ENCODE measurements around the gene RPA1.
A peak's percentile ranks its signal among the peaks of the same experiment; 100 is the strongest.

RPA1 gene

DNA sequence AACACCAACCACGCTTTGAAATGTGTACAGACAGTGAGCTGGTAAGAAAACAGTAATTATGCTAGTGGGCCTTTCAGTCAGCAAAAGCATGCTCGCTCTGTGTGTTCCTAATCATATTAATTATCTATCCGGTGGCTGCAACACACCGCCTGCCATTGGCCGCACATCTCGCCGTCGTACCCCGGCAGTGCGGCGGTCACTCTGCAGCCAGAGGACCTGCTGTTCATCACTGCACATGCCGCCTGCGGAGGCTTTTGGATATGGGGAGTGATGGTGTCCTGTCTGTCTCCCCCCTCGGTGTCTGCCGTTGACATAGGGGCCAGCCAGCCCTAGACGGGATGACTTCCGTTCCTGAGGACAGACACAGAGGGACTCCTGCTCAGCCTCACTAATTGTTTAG lies 68.5 kb downstream of the RPA1 start:
- DNase-seq (ENCODE audit: low read depth), result no peak
- no peak overlapping the region for H3K4me3 ChIP-seq (ENCODE audit: low read depth, low read length)
- TF ChIP-seq, protein P1, sequence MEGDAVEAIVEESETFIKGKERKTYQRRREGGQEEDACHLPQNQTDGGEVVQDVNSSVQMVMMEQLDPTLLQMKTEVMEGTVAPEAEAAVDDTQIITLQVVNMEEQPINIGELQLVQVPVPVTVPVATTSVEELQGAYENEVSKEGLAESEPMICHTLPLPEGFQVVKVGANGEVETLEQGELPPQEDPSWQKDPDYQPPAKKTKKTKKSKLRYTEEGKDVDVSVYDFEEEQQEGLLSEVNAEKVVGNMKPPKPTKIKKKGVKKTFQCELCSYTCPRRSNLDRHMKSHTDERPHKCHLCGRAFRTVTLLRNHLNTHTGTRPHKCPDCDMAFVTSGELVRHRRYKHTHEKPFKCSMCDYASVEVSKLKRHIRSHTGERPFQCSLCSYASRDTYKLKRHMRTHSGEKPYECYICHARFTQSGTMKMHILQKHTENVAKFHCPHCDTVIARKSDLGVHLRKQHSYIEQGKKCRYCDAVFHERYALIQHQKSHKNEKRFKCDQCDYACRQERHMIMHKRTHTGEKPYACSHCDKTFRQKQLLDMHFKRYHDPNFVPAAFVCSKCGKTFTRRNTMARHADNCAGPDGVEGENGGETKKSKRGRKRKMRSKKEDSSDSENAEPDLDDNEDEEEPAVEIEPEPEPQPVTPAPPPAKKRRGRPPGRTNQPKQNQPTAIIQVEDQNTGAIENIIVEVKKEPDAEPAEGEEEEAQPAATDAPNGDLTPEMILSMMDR (conservative IDR thresholded peaks at IDR 0.05; ENCODE audit: low read depth, low read length), result no peak

DNA sequence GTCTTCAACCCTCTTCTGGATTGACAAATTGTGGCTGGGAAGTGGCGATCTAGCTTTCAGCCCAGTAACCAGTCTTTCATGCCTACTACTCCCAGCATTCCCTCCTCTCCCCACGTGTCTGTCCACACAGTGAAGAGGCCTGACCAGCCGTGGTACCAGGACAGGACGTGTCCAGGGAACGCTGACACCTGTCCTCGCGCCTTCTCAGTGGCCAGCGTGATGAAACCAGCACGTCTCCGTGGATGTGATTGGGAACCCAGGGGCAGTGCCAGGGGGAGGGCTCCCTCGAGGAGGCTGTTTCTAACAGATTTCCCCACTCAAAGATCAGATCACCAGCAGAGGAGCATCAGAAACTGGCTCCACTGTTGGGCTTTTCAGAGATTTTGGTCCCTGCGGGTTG lies 69.1 kb downstream of the RPA1 start:
- TF ChIP-seq, protein P1 (conservative IDR thresholded peaks at IDR 0.05; ENCODE audit: low read depth, low read length), result no peak
- no peak overlapping the region for H3K4me3 ChIP-seq (ENCODE audit: low read depth, low read length)
- DNase-seq (ENCODE audit: low read depth), result no peak

DNA sequence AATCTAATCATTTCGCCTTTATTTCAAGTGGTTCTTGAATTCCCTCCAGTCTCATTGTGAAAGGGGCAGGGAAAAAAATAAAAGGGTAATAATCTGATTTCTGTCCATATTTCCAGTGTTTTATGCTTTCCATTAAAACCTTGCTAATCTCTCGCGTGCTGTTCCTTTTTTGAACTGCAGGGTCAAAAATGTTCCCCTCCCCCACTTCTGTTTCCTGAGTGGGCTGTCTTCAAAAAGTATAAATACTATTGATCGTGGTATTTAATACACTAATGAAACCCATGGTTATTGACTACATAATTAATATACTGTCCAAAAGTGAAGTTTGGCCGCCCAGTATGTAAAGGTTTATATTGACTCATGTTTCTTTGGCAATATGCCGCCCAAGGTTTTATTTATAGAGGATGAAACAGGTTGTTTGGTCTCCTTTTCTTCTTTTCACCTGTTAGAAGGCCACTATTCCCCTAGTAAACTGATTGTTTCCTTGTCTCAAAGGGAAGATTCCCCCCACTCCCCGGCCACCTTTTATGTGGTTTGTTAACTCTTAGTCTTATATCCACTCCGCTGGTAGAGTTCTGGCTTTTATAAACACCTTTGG lies 69.7 kb downstream of the RPA1 start:
- H3K4me3 ChIP-seq (ENCODE audit: low read depth, low read length), result no peak overlapping the region
- no peak for DNase-seq (ENCODE audit: low read depth)
- TF ChIP-seq, protein P1 (conservative IDR thresholded peaks at IDR 0.05; ENCODE audit: low read depth, low read length), result peak; percentile 40

DNA sequence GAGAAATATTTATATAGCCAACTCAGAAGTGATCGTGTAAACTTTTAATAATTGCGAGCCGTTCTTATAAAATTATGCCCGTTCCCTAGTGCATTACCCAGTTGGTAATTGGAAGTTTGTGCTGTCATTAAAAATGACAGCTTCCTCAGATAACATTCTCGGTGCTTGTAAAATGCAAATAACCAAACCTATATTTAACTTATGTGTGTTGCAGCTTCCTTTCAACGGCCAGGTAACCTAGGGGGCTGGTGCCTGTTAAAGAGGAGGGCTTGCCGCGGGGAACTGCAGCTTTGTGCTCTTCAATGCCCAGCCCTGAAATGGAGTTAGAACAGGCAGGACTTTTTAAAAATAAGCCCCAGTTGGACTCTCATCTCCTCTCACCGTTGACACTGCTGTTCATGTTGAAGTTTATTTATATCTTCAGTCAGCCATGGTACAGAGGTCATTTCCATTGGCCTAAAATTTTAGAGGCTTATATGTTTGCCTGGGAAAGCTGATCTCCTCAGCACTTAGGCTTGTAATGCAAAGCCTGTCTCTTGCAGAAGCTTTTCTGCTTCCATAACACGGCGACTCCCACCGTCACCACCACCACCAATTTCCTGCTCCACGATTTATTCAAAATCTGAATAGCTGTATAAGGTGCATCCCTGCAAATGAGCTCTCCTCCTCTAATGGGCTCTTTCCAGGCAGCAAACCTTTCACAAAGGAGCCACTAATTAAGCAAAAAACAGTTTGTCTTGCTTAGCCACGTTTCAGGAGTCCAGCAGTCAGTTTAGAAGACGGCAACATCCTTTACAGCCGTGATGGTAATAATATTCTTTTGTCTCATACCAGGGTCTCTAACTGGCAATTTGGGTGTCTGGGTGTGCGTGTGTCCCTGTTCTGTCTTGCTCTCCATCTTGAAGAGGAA lies 74.7 kb downstream of the RPA1 start:
- DNase-seq (ENCODE audit: low read depth), result no peak
- no peak overlapping the region for H3K4me3 ChIP-seq (ENCODE audit: low read depth, low read length)
- TF ChIP-seq, protein P1 (conservative IDR thresholded peaks at IDR 0.05; ENCODE audit: low read depth, low read length), result no peak

DNA sequence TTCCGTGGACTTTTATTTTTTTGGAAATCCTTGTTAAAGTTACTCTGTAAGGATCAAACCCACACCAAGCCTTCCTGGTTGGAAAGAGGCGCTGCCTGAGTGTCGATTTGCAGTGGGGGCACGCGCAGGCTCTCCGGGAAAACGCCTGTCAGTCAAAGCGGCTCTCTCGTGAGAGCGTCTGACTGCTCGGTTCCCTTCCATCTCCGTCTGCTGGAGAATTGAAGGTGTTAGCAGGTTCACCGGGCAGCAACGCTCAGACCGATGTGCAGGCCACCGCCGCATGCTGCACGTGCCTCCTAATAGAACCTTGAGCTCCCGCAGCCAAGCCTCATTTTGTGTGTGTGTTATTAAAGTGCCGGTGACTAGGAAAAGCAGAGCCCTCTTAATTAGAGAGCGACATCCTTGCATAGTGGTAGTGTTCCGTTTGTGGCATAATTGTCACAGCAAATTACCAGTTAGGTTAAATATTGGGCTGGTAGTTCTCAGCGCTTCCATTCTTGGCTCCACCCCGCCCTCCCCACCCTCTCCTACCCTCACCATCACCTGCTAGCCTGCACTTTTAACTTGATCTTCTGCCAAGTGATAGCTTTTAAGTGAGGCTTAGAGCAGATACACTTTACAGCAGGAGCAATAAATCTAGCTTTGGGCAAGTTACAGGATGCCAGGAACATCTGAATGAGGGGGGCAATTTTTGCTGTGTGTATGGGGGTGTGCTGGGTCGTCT lies 75.5 kb downstream of the RPA1 start:
- TF ChIP-seq, protein P1 (conservative IDR thresholded peaks at IDR 0.05; ENCODE audit: low read depth, low read length), result no peak
- no peak for DNase-seq (ENCODE audit: low read depth)
- H3K4me3 ChIP-seq (ENCODE audit: low read depth, low read length), result no peak overlapping the region

DNA sequence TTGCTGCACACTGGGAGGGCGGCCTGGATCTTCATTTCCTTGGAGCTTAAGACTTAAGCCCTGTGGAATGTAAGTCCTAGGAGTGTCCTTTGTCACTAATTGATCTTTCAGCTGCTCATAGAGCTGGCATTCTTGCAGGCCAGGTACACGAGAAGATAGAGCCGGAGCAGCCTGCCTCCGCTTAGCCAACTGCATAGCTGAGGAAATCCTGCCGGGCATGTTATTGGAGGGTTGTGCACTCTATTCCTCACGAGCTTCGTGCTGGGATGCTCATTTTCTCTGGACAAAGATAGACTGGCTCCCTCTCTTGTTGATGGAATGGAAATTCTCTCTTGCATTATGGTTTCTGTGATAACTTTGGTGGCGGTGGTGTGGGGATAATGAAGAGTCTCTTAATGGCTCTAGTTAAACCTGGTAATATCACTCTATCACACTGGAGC lies 76.9 kb downstream of the RPA1 start:
- TF ChIP-seq, protein P1 (conservative IDR thresholded peaks at IDR 0.05; ENCODE audit: low read depth, low read length), result peak; percentile 8
- DNase-seq (ENCODE audit: low read depth), result peak; percentile 33
- no peak overlapping the region for H3K4me3 ChIP-seq (ENCODE audit: low read depth, low read length)

Data from choroid plexus epithelial cell (primary cell).